ENCODE measurements around the gene FAM50A. TPM values are rescaled to one million over a fixed set of nuclear protein-coding genes. Genes with fewer than 3 reads are reported as not detected.
"Not testable (repeated sequence)": the region's sequence is repeated elsewhere in the genome, so short reads cannot be mapped to it uniquely, and the experiment has no call there.

The FAM50A gene, protein sequence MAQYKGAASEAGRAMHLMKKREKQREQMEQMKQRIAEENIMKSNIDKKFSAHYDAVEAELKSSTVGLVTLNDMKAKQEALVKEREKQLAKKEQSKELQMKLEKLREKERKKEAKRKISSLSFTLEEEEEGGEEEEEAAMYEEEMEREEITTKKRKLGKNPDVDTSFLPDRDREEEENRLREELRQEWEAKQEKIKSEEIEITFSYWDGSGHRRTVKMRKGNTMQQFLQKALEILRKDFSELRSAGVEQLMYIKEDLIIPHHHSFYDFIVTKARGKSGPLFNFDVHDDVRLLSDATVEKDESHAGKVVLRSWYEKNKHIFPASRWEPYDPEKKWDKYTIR
- total RNA-seq = 10 to 100 TPM; 58.1 to 58.6 TPM
- 61.2 to 92.4 reads per million in 2 donors for total RNA-seq

DNA sequence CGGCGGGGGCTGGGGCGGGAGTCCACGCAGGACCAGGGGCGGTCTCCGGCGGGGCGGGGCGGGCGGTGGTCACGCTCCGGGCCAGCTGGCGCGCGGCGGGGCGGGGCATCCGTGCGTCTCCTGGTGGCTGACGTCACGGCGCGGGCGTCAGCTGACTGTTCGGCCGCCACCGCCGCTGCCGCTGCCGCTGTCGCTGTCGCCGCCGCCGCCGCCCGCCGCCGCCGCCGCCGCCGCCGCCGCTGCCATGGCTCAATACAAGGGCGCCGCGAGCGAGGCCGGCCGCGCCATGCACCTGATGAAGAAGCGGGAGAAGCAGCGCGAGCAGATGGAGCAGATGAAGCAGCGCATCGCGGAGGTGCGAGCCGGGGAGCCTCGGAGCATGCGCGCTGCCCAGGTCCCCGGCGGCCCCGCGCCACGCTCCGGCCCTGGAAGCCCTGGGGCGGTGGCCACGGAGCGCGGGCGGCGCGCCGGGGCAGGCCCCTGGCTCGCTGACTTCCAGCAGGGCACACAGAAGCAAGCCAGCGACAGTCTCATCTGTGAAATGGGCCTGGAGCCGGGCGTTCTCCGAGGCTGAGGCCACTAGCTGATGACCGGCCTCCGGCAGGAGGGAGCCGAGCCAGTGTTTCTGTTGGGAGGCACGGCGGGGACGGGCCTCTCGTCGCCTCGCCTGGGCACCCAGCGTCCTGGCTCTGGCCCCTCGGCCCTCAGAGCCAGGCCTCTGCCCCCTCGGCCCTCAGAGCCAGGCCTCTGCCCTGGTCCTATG lies at the start of gene FAM50A:
FAM50A (plus strand) TSS at position 150 of the 763 bp plus-strand sequence; CDS start at position 245, 95 bp downstream.
- Mint-ChIP-seq H3K4me3 (peak within 1 kb of the TSS; percentile 83), H3K4me1 (peaks cover 15% of the 10 kb centered on the region), H3K27ac (peak within 1 kb of the TSS; percentile 91), H3K36me3 (ENCODE audit: low read depth) (no peaks in the 10 kb centered on the region), H3K27me3 (no peaks in the 10 kb centered on the region)
- H3K9me3 ChIP-seq (ENCODE audit: control insufficient read depth, low read length, poor library complexity, severe bottlenecking) = no peaks in the 10 kb centered on the region
- DNase-seq = peak; percentile 55 to 69 (median 66)
- peak; percentile 80 for ATAC-seq

DNA sequence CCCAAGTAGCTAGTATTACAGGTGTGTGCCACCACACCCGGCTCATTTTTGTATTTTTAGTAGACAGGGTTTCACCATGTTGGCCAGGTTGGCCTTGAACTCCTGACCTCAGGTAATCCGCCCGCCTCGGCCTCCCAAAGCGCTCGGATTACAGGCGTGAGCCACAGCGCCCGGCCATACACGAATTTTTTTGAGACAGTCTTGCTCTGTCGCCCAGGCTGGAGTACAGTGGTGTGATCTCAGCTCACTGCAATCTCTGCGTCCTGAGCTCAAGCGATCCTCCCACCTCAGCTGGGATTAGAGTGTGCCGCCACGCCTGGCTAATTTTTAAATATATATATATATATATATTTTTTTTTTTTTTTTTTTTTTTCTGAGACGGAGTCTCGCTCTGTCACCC lies 47.6 kb upstream of the FAM50A start:
- H3K4me1 Mint-ChIP-seq = peaks cover 17% of the 10 kb centered on the region
- H3K36me3 Mint-ChIP-seq (ENCODE audit: low read depth) = not testable (repeated sequence)

DNA sequence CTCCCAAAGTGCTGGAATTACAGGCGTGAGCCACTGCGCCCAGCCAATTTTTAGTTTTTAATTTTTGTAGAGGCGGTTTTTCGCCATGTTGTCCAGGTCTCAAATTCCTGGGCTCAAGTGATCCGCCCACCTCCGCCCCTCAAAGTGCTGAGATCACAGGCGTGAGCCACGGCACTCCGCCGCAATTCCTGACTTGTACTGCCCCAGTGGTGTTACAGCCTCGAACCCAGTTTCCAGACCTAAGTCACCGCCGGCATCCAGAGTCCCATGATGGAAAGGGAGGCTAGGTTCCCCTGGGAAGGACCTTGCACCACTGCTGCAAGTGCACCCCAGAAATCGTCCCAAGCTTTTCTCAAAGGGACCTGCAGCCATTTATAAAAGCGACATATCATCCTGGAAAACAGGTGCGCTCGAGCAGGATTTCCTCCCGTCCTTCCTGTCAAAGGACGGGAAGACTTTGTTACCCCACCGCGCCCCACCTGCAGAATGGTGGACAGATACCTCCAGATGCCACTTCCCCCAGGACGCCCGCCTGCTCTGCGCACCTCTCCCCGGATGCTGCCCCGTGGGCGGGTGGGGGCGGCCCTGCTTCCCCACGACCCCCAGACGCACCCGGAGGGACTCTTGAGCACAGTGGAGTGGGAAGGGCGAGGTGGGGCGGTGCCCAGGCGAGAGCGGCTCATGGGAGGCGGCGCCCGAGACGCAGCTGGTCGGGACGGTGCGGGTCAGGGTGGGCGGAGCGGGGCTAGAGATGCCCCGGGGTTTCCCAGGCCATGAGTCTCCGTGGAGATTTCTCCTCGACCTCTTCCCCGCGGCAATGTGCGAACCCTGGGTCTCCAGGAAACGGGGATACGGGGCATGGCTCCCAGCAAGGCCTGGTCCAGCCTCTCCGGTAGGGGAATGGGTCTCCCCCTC lies 46.7 kb upstream of the FAM50A start:
- H3K4me3 Mint-ChIP-seq = peak overlapping the region; percentile 99
- DNase-seq (peak in 2 of 3 donors; percentile 31 to 35), ATAC-seq (peak; percentile 37)
- no peaks in the 10 kb centered on the region for H3K27me3 Mint-ChIP-seq
- peaks cover 7% of the 10 kb centered on the region for H3K36me3 Mint-ChIP-seq (ENCODE audit: low read depth)
- no peaks in the 10 kb centered on the region for H3K9me3 ChIP-seq (ENCODE audit: control insufficient read depth, low read length, poor library complexity, severe bottlenecking)
- H3K4me1 Mint-ChIP-seq = peaks cover 17% of the 10 kb centered on the region
- peak overlapping the region; percentile 100 for H3K27ac Mint-ChIP-seq

More for the DNA sequence above, 47.6 kb upstream of the FAM50A start:
- not testable (repeated sequence) for H3K4me3 Mint-ChIP-seq; H3K27ac Mint-ChIP-seq; H3K9me3 ChIP-seq (ENCODE audit: control insufficient read depth, low read length, poor library complexity, severe bottlenecking); ATAC-seq; DNase-seq; H3K27me3 Mint-ChIP-seq

DNA sequence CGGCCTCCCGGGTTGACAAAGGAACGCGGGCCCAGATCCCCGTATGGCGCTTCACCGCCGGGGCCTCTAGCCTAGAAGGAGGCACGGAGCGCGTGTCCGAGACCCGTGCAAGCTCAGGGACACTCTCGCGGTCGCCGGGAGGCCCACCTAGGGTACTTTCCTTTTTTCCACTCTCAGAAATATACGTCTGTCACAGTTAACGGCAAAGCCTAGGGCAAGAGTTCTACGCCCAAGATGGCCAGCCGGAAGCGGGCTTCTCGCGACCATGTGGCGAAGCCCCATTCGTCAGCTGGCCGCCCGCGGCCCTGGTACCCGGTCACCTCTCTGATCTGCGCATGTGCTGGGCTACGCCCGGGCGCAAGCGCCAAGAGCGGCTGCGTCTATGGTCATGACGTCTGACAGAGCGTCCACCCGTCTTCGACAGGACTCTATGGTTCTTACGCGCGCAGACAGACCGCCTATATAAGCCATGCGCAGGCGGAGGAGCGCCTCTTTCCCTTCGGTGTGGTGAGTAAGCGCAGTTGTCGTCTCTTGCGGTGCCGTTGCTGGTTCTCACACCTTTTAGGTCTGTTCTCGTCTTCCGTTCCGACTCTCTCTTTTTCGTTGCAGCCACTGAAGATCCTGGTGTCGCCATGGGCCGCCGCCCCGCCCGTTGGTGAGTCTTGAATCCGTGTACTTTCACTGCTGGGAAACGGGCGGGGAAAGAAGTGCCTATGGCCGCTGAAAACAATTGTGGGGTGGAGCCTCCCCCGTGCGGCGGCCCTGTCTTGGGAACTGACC lies 45.9 kb upstream of the FAM50A start, which contains the start of gene RPL10:
RPL10 (plus strand) TSS at position 490 of the 780 bp plus-strand sequence; CDS start at position 633, 143 bp downstream.
- Mint-ChIP-seq H3K27ac (peak within 1 kb of the TSS; percentile 100), H3K4me3 (peak within 1 kb of the TSS; percentile 99), H3K4me1 (peaks cover 17% of the 10 kb centered on the region), H3K27me3 (no peaks in the 10 kb centered on the region), H3K36me3 (ENCODE audit: low read depth) (peaks cover 7% of the 10 kb centered on the region)
- DNase-seq (peak; percentile 68 to 81 (median 73)), ATAC-seq (peak; percentile 80)
- H3K9me3 ChIP-seq (ENCODE audit: control insufficient read depth, low read length, poor library complexity, severe bottlenecking) = no peaks in the 10 kb centered on the region

DNA sequence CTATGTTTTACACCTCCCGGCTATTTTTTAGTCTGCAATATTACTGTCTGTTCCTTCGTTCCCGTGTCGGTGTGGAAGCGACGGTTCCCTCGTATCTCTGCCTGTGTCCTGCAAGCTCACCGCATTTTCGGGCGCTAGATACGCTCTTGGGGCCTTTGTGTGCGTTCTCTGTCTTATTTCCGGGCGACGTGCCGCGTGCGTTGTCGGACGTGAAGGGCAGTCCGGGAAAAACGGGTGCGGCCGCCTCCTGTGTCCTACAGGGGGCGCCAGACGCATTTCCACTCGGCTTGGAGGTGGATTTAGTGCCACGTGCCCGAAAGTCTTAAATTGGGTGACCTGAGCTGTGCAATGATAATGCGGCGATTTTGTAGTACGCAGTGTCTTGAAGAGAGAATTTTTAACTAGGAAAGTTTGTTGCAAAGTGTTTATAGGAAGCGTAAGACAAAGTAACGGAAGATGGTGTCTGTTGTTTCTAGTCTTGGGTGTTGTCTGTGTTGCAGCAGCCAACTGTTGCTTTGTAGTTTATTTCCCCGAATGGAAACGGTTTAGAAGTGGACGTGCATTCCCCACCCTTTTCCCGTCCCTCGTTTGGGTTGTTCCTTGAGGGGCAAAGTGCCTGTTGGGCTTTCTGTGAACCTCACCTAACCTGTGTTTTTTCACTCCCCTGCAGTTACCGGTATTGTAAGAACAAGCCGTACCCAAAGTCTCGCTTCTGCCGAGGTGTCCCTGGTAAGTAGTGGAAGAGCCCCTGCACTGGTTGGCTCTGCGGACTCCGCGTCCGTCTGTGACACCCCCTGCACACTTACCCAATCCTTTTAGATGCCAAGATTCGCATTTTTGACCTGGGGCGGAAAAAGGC lies 45.0 kb upstream of the FAM50A start:
- DNase-seq (peak; percentile 54 to 69 (median 66)), ATAC-seq (peak; percentile 59)
- H3K27me3 Mint-ChIP-seq = no peaks in the 10 kb centered on the region
- H3K4me1 Mint-ChIP-seq = peaks cover 17% of the 10 kb centered on the region
- H3K9me3 ChIP-seq (ENCODE audit: control insufficient read depth, low read length, poor library complexity, severe bottlenecking) = no peaks in the 10 kb centered on the region
- peaks cover 7% of the 10 kb centered on the region for H3K36me3 Mint-ChIP-seq (ENCODE audit: low read depth)
- H3K27ac Mint-ChIP-seq = peak overlapping the region; percentile 100
- H3K4me3 Mint-ChIP-seq = peak overlapping the region; percentile 99

DNA sequence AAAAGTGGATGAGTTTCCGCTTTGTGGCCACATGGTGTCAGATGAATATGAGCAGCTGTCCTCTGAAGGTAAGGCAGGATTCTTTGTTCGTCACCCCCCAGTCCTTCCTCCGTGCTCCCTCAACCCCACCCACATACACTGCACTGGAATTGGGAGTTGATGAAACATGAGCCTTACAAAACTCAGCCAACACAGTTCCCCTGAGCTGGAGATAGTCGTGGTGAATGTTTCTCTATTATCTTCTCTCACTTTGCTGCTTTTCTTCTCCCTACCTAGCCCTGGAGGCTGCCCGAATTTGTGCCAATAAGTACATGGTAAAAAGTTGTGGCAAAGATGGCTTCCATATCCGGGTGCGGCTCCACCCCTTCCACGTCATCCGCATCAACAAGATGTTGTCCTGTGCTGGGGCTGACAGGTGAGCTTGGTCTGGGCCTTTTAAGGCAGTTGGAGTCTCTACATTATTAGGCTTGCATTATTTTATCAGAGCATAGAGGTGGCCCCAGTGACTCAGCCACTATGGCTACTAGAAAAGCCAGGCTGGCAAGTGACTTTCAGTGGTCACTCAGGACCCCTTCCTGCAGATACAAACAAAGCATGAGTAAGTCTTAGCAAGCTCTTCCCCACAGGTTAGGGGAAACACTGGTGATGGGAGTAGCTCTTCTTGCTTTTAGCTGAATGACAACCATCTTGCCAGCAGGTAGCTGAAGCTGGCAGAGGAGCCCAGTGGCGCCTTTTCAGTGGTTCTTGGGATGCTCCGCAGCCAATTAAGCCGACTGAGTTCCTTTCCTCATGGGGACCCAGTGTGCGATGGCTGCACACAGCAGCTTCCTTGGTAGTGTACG lies 44.2 kb upstream of the FAM50A start:
- no peaks in the 10 kb centered on the region for H3K9me3 ChIP-seq (ENCODE audit: control insufficient read depth, low read length, poor library complexity, severe bottlenecking)
- ATAC-seq (no peak), DNase-seq (peak in 1 of 3 donors; percentile 13)
- peaks cover 17% of the 10 kb centered on the region for H3K4me1 Mint-ChIP-seq
- H3K27ac Mint-ChIP-seq = peak overlapping the region; percentile 100
- H3K36me3 Mint-ChIP-seq (ENCODE audit: low read depth) = peaks cover 7% of the 10 kb centered on the region
- H3K27me3 Mint-ChIP-seq = no peaks in the 10 kb centered on the region
- peak overlapping the region; percentile 99 for H3K4me3 Mint-ChIP-seq

DNA sequence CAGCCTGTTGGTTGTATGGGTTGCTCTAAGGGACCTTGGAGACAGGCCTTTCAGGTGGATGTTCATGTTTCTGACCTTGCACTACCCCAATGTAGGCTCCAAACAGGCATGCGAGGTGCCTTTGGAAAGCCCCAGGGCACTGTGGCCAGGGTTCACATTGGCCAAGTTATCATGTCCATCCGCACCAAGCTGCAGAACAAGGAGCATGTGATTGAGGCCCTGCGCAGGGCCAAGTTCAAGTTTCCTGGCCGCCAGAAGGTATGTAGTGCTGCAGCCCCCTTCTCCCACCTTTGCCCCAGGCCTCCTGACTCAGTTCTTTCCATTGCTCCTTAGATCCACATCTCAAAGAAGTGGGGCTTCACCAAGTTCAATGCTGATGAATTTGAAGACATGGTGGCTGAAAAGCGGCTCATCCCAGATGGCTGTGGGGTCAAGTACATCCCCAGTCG lies 43.5 kb upstream of the FAM50A start:
- DNase-seq; H3K27me3 Mint-ChIP-seq; H3K36me3 Mint-ChIP-seq (ENCODE audit: low read depth); H3K4me3 Mint-ChIP-seq; H3K9me3 ChIP-seq (ENCODE audit: control insufficient read depth, low read length, poor library complexity, severe bottlenecking); ATAC-seq: not testable (repeated sequence)
- H3K4me1 Mint-ChIP-seq = peaks cover 17% of the 10 kb centered on the region
- peak overlapping the region; percentile 100 for H3K27ac Mint-ChIP-seq

DNA sequence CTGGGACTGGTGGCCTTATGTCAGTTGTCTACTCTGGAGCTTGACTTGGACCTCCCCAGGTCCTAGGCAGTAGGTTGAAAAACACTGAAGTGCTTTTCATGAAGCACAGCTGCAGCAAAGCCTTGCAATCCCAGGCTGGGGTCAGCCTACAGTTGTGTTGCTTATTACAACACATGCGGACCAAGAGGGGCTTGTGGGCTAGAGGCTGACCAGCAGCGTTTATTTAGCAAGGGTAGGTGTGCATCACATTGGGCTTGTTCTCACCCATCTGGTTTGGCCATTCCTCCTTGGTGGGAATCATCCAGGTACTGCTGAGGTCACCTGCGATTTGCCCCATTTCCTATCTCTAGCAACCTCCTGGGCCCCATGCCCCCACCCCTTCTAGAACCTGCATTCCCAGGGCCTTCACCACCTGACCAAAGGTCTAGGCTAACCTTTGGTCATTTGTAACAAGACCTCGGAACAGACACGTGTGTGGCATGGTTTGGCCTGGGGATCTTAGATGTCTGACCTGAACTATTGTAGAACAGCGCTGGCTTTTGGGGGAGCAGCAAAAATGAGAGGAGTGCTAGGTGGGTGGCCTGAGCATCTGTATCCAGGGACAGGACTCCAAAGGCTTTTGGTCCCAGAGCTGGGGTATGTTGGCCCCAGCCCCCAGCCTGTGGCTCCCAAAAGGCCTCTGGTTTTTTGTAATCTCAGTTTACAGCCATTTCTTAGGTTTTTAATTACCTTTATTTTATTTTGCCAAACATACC lies 42.7 kb upstream of the FAM50A start:
- H3K9me3 ChIP-seq (ENCODE audit: control insufficient read depth, low read length, poor library complexity, severe bottlenecking) = no peaks in the 10 kb centered on the region
- ATAC-seq = no peak
- peaks cover 7% of the 10 kb centered on the region for H3K36me3 Mint-ChIP-seq (ENCODE audit: low read depth)
- H3K4me1 Mint-ChIP-seq = peaks cover 17% of the 10 kb centered on the region
- H3K27ac Mint-ChIP-seq = peak overlapping the region; percentile 100
- H3K27me3 Mint-ChIP-seq = no peaks in the 10 kb centered on the region
- DNase-seq = no peak
- H3K4me3 Mint-ChIP-seq = no peak overlapping the region

DNA sequence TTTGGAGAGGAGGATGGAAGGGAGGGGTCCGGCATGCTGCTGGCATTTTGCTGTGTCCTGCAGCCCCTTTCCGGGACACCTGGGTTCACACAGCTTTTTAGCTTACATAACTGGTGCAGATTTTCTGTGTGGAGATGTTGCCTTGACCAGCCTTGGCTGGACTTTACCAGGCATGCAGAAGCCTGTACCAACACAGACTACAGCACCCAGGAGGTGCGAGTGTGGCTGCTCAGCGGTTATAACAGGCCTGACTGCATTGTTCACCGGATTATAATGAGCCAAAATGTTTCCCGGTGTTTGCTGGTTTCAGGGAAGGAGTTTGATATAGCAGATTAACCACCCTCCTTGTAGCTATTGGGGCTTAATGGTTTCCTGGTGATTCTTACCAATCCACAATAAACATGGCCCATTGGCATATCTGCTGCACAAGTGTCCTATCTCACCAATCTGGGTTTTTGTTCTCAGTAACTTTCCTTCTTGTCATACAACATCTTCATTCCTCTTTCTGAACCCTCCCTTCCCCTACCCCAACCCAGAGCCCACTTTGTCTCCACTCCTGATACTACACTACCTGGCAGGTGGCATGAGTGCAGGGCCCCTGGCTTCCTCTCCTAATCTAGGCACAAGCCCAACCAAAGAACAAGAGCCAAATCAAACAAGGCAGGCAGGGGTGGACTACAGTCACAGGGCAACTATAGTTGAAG lies 41.9 kb upstream of the FAM50A start:
- no peaks in the 10 kb centered on the region for H3K27me3 Mint-ChIP-seq
- peaks cover 7% of the 10 kb centered on the region for H3K36me3 Mint-ChIP-seq (ENCODE audit: low read depth)
- no peak overlapping the region for H3K4me3 Mint-ChIP-seq
- peaks cover 15% of the 10 kb centered on the region for H3K4me1 Mint-ChIP-seq
- no peak for DNase-seq
- H3K9me3 ChIP-seq (ENCODE audit: control insufficient read depth, low read length, poor library complexity, severe bottlenecking) = no peaks in the 10 kb centered on the region
- no peak for ATAC-seq
- H3K27ac Mint-ChIP-seq = peak overlapping the region; percentile 100

DNA sequence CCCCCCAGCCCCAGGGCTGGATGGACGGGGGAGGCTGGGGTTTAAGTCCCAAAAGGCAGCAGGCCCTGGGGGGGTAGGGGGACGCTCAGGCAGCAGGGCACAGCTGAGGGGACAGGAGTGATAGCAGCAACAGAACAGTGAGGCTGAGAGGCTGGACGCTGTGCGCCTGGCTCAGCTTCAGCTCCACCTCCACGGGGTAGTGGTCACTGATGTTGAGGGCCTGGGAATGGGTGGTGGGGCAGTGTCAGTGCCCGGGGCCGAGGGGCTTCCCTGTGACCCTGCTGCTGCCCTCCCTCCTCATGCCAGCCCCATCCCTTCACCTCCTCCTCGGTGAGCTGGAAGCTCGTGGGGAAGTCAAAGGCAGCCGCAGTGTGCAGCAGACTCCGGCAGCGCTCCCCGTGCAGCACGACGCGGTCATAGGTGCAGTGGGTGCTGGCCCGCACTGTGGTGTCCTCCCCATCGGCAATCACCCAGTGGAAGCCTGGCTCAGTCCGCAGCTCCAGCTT lies 41.3 kb upstream of the FAM50A start:
- no peak for ATAC-seq
- H3K9me3 ChIP-seq (ENCODE audit: control insufficient read depth, low read length, poor library complexity, severe bottlenecking) = no peaks in the 10 kb centered on the region
- Mint-ChIP-seq H3K36me3 (ENCODE audit: low read depth) (peaks cover 7% of the 10 kb centered on the region), H3K4me1 (peaks cover 15% of the 10 kb centered on the region), H3K27me3 (no peaks in the 10 kb centered on the region), H3K27ac (no peak overlapping the region), H3K4me3 (no peak overlapping the region)
- no peak for DNase-seq
